ENCODE measurements around the gene KRT222.

Gene KRT222

GRCh38 chr17:40664582-40665333 lies at the start of gene KRT222:
Gene KRT222 (minus strand): TSS chr17:40665177. CDS start chr17:40665099, 78 bp downstream.
- Histone ChIP-seq H3K4me2 (ENCODE audit: low read length) (no peak within 1 kb of the TSS), H3F3A (ENCODE audit: insufficient read depth, low read length) (no peaks in the 10 kb centered on the region), H3K9me3 (ENCODE audit: low read length) (no peaks in the 10 kb centered on the region), H3K79me2 (ENCODE audit: insufficient read depth, low read length) (no peaks in the 10 kb centered on the region), H3K27ac (ENCODE audit: low read depth, low read length, poor library complexity, severe bottlenecking) (no peak within 1 kb of the TSS), H3K9ac (ENCODE audit: low read length) (no peak within 1 kb of the TSS), H3K4me1 (ENCODE audit: insufficient read depth, low read length, severe bottlenecking) (no peaks in the 10 kb centered on the region), H3K27me3 (ENCODE audit: insufficient read depth, low read length) (peaks cover 6% of the 10 kb centered on the region; the same call in 1 of the 2 replicates), H2AFZ (ENCODE audit: low read length) (no peak within 1 kb of the TSS), H3K9me2 (ENCODE audit: low read depth, low read length) (no peaks in the 10 kb centered on the region), H3K4me3 (ENCODE audit: low read depth, low read length, poor library complexity, severe bottlenecking) (no peak within 1 kb of the TSS), H4K20me1 (ENCODE audit: insufficient read depth, low read length) (no peaks in the 10 kb centered on the region), H3K36me3 (ENCODE audit: insufficient read depth, low read length) (no peaks in the 10 kb centered on the region)
- TF ChIP-seq EZH2 (IDR thresholded peaks at IDR 0.05; ENCODE audit: borderline replicate concordance, low read length) (no peak), CTCF (IDR thresholded peaks at IDR 0.05; ENCODE audit: low read length) (no peak)

- Histone ChIP-seq H3K9ac (ENCODE audit: low read length) (no peak overlapping the region), H3K9me3 (ENCODE audit: low read length) (no peaks in the 10 kb centered on the region), H3K4me2 (ENCODE audit: low read length) (no peak overlapping the region), H4K20me1 (ENCODE audit: insufficient read depth, low read length) (no peaks in the 10 kb centered on the region), H3K9me2 (ENCODE audit: low read depth, low read length) (no peaks in the 10 kb centered on the region), H3K36me3 (ENCODE audit: insufficient read depth, low read length) (no peaks in the 10 kb centered on the region), H3K79me2 (ENCODE audit: insufficient read depth, low read length) (no peaks in the 10 kb centered on the region), H3K4me3 (ENCODE audit: low read depth, low read length, poor library complexity, severe bottlenecking) (no peak overlapping the region), H3F3A (ENCODE audit: insufficient read depth, low read length) (no peaks in the 10 kb centered on the region), H3K27ac (ENCODE audit: low read depth, low read length, poor library complexity, severe bottlenecking) (no peak overlapping the region), H2AFZ (ENCODE audit: low read length) (no peak overlapping the region), H3K4me1 (ENCODE audit: insufficient read depth, low read length, severe bottlenecking) (no peaks in the 10 kb centered on the region), H3K27me3 (ENCODE audit: insufficient read depth, low read length) (no peaks in the 10 kb centered on the region; the same call in 1 of the 2 replicates)
- TF ChIP-seq EZH2 (IDR thresholded peaks at IDR 0.05; ENCODE audit: borderline replicate concordance, low read length): no peak
- TF ChIP-seq CTCF (IDR thresholded peaks at IDR 0.05; ENCODE audit: low read length): no peak; the same call in 1 of the 2 replicates
These were observed 49.5 kb upstream of the KRT222 start for GRCh38 chr17:40714473-40714872.

GRCh38 chr17:40707745-40708144 lies 42.8 kb upstream of the KRT222 start:
- no peak overlapping the region for H2AFZ ChIP-seq (ENCODE audit: low read length)
- no peaks in the 10 kb centered on the region for H3K9me2 ChIP-seq (ENCODE audit: low read depth, low read length)
- no peak overlapping the region for H3K4me3 ChIP-seq (ENCODE audit: low read depth, low read length, poor library complexity, severe bottlenecking)
- no peaks in the 10 kb centered on the region for H3K36me3 ChIP-seq (ENCODE audit: insufficient read depth, low read length)
- no peak overlapping the region for H3K27ac ChIP-seq (ENCODE audit: low read depth, low read length, poor library complexity, severe bottlenecking)
- H3K9ac ChIP-seq (ENCODE audit: low read length): no peak overlapping the region
- no peaks in the 10 kb centered on the region for H4K20me1 ChIP-seq (ENCODE audit: insufficient read depth, low read length)
- H3F3A ChIP-seq (ENCODE audit: insufficient read depth, low read length): no peaks in the 10 kb centered on the region
- no peak overlapping the region for H3K4me2 ChIP-seq (ENCODE audit: low read length)
- no peaks in the 10 kb centered on the region for H3K4me1 ChIP-seq (ENCODE audit: insufficient read depth, low read length, severe bottlenecking)
- TF ChIP-seq EZH2 (IDR thresholded peaks at IDR 0.05; ENCODE audit: borderline replicate concordance, low read length) (no peak), CTCF (IDR thresholded peaks at IDR 0.05; ENCODE audit: low read length) (no peak)
- H3K9me3 ChIP-seq (ENCODE audit: low read length): no peaks in the 10 kb centered on the region
- H3K27me3 ChIP-seq (ENCODE audit: insufficient read depth, low read length): no peaks in the 10 kb centered on the region
- no peaks in the 10 kb centered on the region for H3K79me2 ChIP-seq (ENCODE audit: insufficient read depth, low read length)

Measured in OCI-LY1 (cell line).